SK-N-SH treated with all-trans-retinoic acid at 6 μM for 48 hours (cell line): ENCODE results near the gene CCDC117.

ENCODE experiments used
- BACH2 ChIP-seq: fragments of 250-450 bp; sonication (Bioruptor Pico); IDR thresholded peaks from 2 replicates; pipeline ENCODE4 v1.9.0; 2021; ENCODE audit warnings: mild to moderate bottlenecking, borderline replicate concordance
- CSDC2 ChIP-seq: fragments of 250-450 bp; sonication (Bioruptor Pico); IDR thresholded peaks from 2 replicates; pipeline ENCODE4 v1.5.0; 2020; ENCODE audit warnings: mild to moderate bottlenecking, moderate library complexity
- ISL1 ChIP-seq: fragments of 250-450 bp; sonication (Bioruptor Pico); IDR thresholded peaks from 2 replicates; pipeline ENCODE4 v2.1.2; 2022; ENCODE audit warnings: mild to moderate bottlenecking, moderate library complexity
- OSR1 ChIP-seq: fragments of 250-450 bp; sonication (Bioruptor Pico); IDR thresholded peaks from 2 replicates; pipeline ENCODE4 v1.8.0; 2022; ENCODE audit warnings: moderate library complexity, mild to moderate bottlenecking, inconsistent platforms
- PATZ1 ChIP-seq: fragments of 250-450 bp; sonication (Bioruptor Pico); IDR thresholded peaks from 2 replicates; pipeline ENCODE4 v1.8.0; 2020; ENCODE audit warnings: mild to moderate bottlenecking, moderate library complexity, borderline replicate concordance
- POU6F1 ChIP-seq: fragments of 250-450 bp; sonication (Bioruptor Pico); IDR thresholded peaks from 2 replicates; pipeline ENCODE4 v1.8.0; 2021; ENCODE audit warnings: low read depth, mild to moderate bottlenecking, moderate library complexity, borderline replicate concordance
- PPARA ChIP-seq: fragments of 250-450 bp; sonication (Bioruptor Pico); IDR thresholded peaks from 2 replicates; pipeline ENCODE4 v1.5.0; 2020; ENCODE audit warnings: mild to moderate bottlenecking, borderline replicate concordance
- RARB ChIP-seq: fragments of 250-450 bp; sonication (Bioruptor Pico); IDR thresholded peaks from 2 replicates; pipeline ENCODE4 v1.8.0; 2021; ENCODE audit warnings: mild to moderate bottlenecking, moderate library complexity
- TOX ChIP-seq: fragments of 250-450 bp; sonication (Bioruptor Pico); IDR thresholded peaks from 2 replicates; pipeline ENCODE4 v1.8.0; 2021; ENCODE audit warnings: mild to moderate bottlenecking, moderate library complexity, borderline replicate concordance
- TSHZ2 ChIP-seq: fragments of 250-450 bp; sonication (Bioruptor Pico); IDR thresholded peaks from 2 replicates; pipeline ENCODE4 v1.5.0; 2020; ENCODE audit warnings: mild to moderate bottlenecking, moderate library complexity
- ZFP30 ChIP-seq: fragments of 450-650 bp; formaldehyde crosslinking; IDR thresholded peaks from 2 replicates; pipeline ENCODE4 v1.5.0; 2022; ENCODE audit warnings: mild to moderate bottlenecking, moderate library complexity
- ZNF565 ChIP-seq: fragments of 450-650 bp; formaldehyde crosslinking; conservative IDR thresholded peaks from 2 replicates; pipeline ENCODE4 v1.5.0; 2020; ENCODE audit warnings: low read depth, mild to moderate bottlenecking, moderate library complexity
- ZNF70 ChIP-seq: fragments of 450-650 bp; formaldehyde crosslinking; IDR thresholded peaks from 2 replicates; pipeline ENCODE4 v1.5.0; 2020; ENCODE audit warnings: mild to moderate bottlenecking, moderate library complexity
- ZNF8 ChIP-seq: fragments of 450-650 bp; formaldehyde crosslinking; IDR thresholded peaks from 2 replicates; pipeline ENCODE4 v1.5.0; 2020; ENCODE audit warnings: mild to moderate bottlenecking, moderate library complexity

DNA sequence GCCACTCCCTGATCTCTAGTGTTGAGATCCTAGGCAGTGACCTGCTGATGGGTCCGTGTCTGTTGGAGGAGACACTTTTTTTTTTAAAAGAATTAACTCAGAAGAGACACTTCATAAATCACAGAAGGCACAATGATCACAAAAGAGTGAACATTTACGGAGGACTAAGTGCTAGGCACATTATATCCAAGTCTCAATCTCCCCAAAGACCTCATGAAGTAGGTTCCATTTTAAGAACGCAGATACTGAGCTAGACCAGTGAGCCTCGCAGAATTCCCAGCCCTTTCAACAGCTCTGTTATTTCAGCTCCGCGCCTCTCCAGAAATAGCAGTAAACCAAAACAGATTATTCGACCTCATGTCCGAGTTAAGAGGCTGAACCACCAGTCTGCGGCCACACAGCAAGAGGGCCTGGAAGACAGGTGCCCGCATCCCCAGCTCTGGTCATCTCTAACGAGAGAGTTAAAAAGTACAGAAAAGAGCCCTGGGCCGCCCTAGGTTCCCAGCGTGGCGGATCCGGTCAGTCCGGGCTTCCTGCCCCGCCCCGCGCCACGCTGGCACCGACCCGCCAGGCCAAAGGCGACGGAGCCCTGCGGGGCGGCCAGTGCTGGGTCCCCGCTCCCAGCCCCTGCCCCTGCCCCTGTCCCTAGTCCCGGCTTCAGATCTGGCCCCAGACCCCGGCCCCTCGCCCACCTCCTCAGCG lies 27.3 kb downstream of the CCDC117 start:
- TF ChIP-seq RARB (no peak), BACH2 (no peak), ZFP30 (CRISPR knock-in tag) (no peak), POU6F1 (no peak), ZNF8 (CRISPR knock-in tag) (no peak), OSR1 (CRISPR knock-in tag) (no peak), TOX (no peak), TSHZ2 (CRISPR knock-in tag) (no peak), ZNF565 (no peak), CSDC2 (CRISPR knock-in tag) (no peak), PATZ1 (CRISPR knock-in tag) (no peak), PPARA (CRISPR knock-in tag) (no peak), ISL1 (no peak), ZNF70 (CRISPR knock-in tag) (no peak)
